WTC11 (cell line): ENCODE data around the gene TMEM86B. TPM values are rescaled to one million over a fixed set of nuclear protein-coding genes. Genes with fewer than 3 reads are reported as not detected.

Experiments
- ATAC-seq: fragments of 200-7000 bp; cut with Tn5 transposase; 2 replicates; pipeline ENCODE4 v1.10.0; 2021; ENCODE audit warnings: mild to moderate bottlenecking, moderate library complexity
- CTCF ChIA-PET: fragments of 300-600 bp; sonication (Branson Sonifier 250); formaldehyde crosslinking; loops from one replicate; lab custom pipeline; 2021; ENCODE audit warnings: antibody characterized with exemption; lab: Charles Lee
- POLR2A ChIA-PET: fragments of 350-600 bp; sonication (Branson Sonifier 250); formaldehyde crosslinking; loops from one replicate; lab custom pipeline; 2021; ENCODE audit warnings: antibody characterized with exemption; lab: Charles Lee
- DNase-seq: peaks from one replicate; pipeline ENCODE4 v3.0.0; 2021; ENCODE audit warnings: low spot score
- H3K27ac Mint-ChIP-seq: 2 replicates; pipeline ENCODE4 v1.8.0; 2021; ENCODE audit warnings: mixed read lengths
- H3K27me3 Mint-ChIP-seq: 2 replicates; pipeline ENCODE4 v1.8.0; 2021; ENCODE audit warnings: low read depth, mild to moderate bottlenecking, moderate library complexity, mixed read lengths
- H3K36me3 Mint-ChIP-seq: 2 replicates; pipeline ENCODE4 v1.8.0; 2021; ENCODE audit warnings: mixed read lengths
- H3K4me1 Mint-ChIP-seq: 2 replicates; pipeline ENCODE4 v1.8.0; 2022; ENCODE audit warnings: mixed read lengths
- H3K4me3 Mint-ChIP-seq: 2 replicates; pipeline ENCODE4 v1.8.0; 2021; ENCODE audit warnings: mild to moderate bottlenecking, moderate library complexity, mixed read lengths
- H3K9me3 Mint-ChIP-seq: 2 replicates; pipeline ENCODE4 v1.8.0; 2021; ENCODE audit warnings: mixed read lengths
- ARID4B ChIP-seq: sonication (generic); formaldehyde crosslinking; IDR thresholded peaks from 2 replicates; pipeline ENCODE4 v1.8.0; 2023; ENCODE audit warnings: missing genetic modification reagents, mild to moderate bottlenecking, borderline replicate concordance
- ATF1 ChIP-seq: sonication (generic); formaldehyde crosslinking; IDR thresholded peaks from 2 replicates; pipeline ENCODE4 v1.8.1; 2023; ENCODE audit warnings: mild to moderate bottlenecking, moderate library complexity, missing genetic modification reagents
- CREB1 ChIP-seq: sonication (generic); formaldehyde crosslinking; IDR thresholded peaks from 2 replicates; pipeline ENCODE4 v1.8.0; 2023; ENCODE audit warnings: mild to moderate bottlenecking, missing genetic modification reagents
- CREM ChIP-seq: sonication (generic); formaldehyde crosslinking; IDR thresholded peaks from 2 replicates; pipeline ENCODE4 v1.8.1; 2022; ENCODE audit warnings: mild to moderate bottlenecking, missing genetic modification reagents, moderate library complexity
- E2F5 ChIP-seq: sonication (generic); formaldehyde crosslinking; IDR thresholded peaks from 2 replicates; pipeline ENCODE4 v1.8.1; 2022; ENCODE audit warnings: mild to moderate bottlenecking, moderate library complexity, missing genetic modification reagents
- ETV6 ChIP-seq: sonication (generic); formaldehyde crosslinking; IDR thresholded peaks from 2 replicates; pipeline ENCODE4 v1.8.1; 2022; ENCODE audit warnings: mild to moderate bottlenecking, missing genetic modification reagents
- FOXJ3 ChIP-seq: sonication (generic); formaldehyde crosslinking; IDR thresholded peaks from 2 replicates; pipeline ENCODE4 v1.9.0; 2021; ENCODE audit warnings: missing genetic modification reagents, mild to moderate bottlenecking, borderline replicate concordance
- FOXP1 ChIP-seq: sonication (generic); formaldehyde crosslinking; IDR thresholded peaks from 2 replicates; pipeline ENCODE4 v1.8.0; 2022; ENCODE audit warnings: missing genetic modification reagents, mild to moderate bottlenecking, moderate library complexity, borderline replicate concordance
- GTF2I ChIP-seq: fragments of 250-450 bp; sonication (Bioruptor Pico); conservative IDR thresholded peaks from 2 replicates; pipeline ENCODE4 v1.4.0; 2021; ENCODE audit warnings: mild to moderate bottlenecking
- JUN ChIP-seq: sonication (generic); formaldehyde crosslinking; IDR thresholded peaks from 2 replicates; pipeline ENCODE4 v1.8.0; 2023; ENCODE audit warnings: mild to moderate bottlenecking, missing genetic modification reagents
- MXD4 ChIP-seq: fragments of 250-450 bp; sonication (Bioruptor Pico); IDR thresholded peaks from 2 replicates; pipeline ENCODE4 v1.8.0; 2021; ENCODE audit warnings: mild to moderate bottlenecking, moderate library complexity, borderline replicate concordance
- MYBL2 ChIP-seq: sonication (generic); formaldehyde crosslinking; IDR thresholded peaks from 2 replicates; pipeline ENCODE4 v1.8.1; 2023; ENCODE audit warnings: mild to moderate bottlenecking, moderate library complexity, missing genetic modification reagents
- NR2C2 ChIP-seq: sonication (generic); formaldehyde crosslinking; IDR thresholded peaks from 2 replicates; pipeline ENCODE4 v1.8.0; 2022; ENCODE audit warnings: mild to moderate bottlenecking, missing genetic modification reagents
- RELA ChIP-seq: sonication (generic); formaldehyde crosslinking; IDR thresholded peaks from 2 replicates; pipeline ENCODE4 v1.8.1; 2022; ENCODE audit warnings: missing genetic modification reagents, mild to moderate bottlenecking, borderline replicate concordance
- TEAD1 ChIP-seq: sonication (generic); formaldehyde crosslinking; IDR thresholded peaks from 2 replicates; pipeline ENCODE4 v1.8.0; 2022; ENCODE audit warnings: mild to moderate bottlenecking, missing genetic modification reagents
- ZNF121 ChIP-seq: sonication (generic); formaldehyde crosslinking; IDR thresholded peaks from 2 replicates; pipeline ENCODE4 v1.8.0; 2023; ENCODE audit warnings: missing genetic modification reagents
- ZNF219 ChIP-seq: sonication (generic); formaldehyde crosslinking; IDR thresholded peaks from 2 replicates; pipeline ENCODE4 v1.8.0; 2023; ENCODE audit warnings: missing genetic modification reagents, mild to moderate bottlenecking, borderline replicate concordance
- ZNF232 ChIP-seq: sonication (generic); formaldehyde crosslinking; IDR thresholded peaks from 2 replicates; pipeline ENCODE4 v1.8.0; 2022; ENCODE audit warnings: mild to moderate bottlenecking, missing genetic modification reagents
- ZNF416 ChIP-seq: fragments of 250-450 bp; sonication (Bioruptor Pico); IDR thresholded peaks from 2 replicates; pipeline ENCODE4 v1.9.0; 2021; ENCODE audit warnings: mild to moderate bottlenecking, inconsistent platforms
- total RNA-seq: library from RNA; stranded (reverse); gene quantifications from 3 replicates; pipeline ENCODE4 v1.2.3, GENCODE V29; 2021
- TF ChIP-seq, protein P1 (sequence below): sonication (generic); formaldehyde crosslinking; conservative IDR thresholded peaks from 2 replicates; pipeline ENCODE4 v1.8.1; 2023; ENCODE audit warnings: mild to moderate bottlenecking, low read depth, missing genetic modification reagents, moderate library complexity
- TF ChIP-seq, protein P2 (sequence below): sonication (generic); formaldehyde crosslinking; IDR thresholded peaks from 2 replicates; pipeline ENCODE4 v1.8.0; 2022; ENCODE audit warnings: mild to moderate bottlenecking, missing genetic modification reagents

TMEM86B gene
- total RNA-seq, 1 experiment from 2014 or later = 4.2 TPM

GRCh38 chr19:55238030-55238429, 9.5 kb upstream of the TMEM86B start:
- Mint-ChIP-seq H3K27me3 (no peaks in the 10 kb centered on the region), H3K27ac (no peak overlapping the region), H3K4me1 (no peaks in the 10 kb centered on the region)
- POLR2A ChIA-PET = no interaction called here
- DNase-seq = no peak
- TF ChIP-seq CREB1 (CRISPR knock-in tag) = no peak
- no peak for TF ChIP-seq ZNF121 (CRISPR knock-in tag)
- TF ChIP-seq, all 79 proteins: peak for 0
- CTCF ChIA-PET = no interaction called here
- peaks cover 46% of the 10 kb centered on the region for H3K36me3 Mint-ChIP-seq
- H3K4me3 Mint-ChIP-seq = no peak overlapping the region
- ATAC-seq = no peak
- H3K9me3 Mint-ChIP-seq = no peaks in the 10 kb centered on the region

DNA sequence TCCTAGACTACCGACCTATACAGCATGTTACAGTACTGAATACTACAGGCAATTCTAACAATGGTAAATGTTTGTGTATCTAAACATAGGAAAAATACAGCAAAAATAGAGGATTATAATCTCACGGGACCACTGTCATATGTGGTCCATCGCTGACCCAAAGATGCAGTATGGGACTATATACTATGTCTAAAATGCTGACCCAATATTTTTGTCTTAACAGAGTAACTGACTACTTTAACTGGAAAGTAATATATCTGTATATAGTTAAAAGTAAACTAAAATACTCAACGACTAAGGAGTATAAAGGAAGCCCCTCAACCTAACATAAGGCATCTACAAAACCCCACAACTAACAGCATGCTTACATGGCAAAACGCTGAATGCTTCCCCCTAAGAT, 4.4 kb upstream of the TMEM86B start:
- ChIA-PET POLR2A (no interaction called here), CTCF (no interaction called here)
- Mint-ChIP-seq H3K9me3 (no peaks in the 10 kb centered on the region), H3K36me3 (peaks cover 33% of the 10 kb centered on the region), H3K4me1 (no peaks in the 10 kb centered on the region), H3K4me3 (no peak overlapping the region), H3K27ac (no peak overlapping the region), H3K27me3 (no peaks in the 10 kb centered on the region)
- DNase-seq (no peak), ATAC-seq (no peak)
- no peak for TF ChIP-seq NR2C2 (CRISPR knock-in tag)
- no peak for TF ChIP-seq ARID4B
- no peak for TF ChIP-seq FOXJ3 (CRISPR knock-in tag)
- no peak for TF ChIP-seq FOXP1 (CRISPR knock-in tag)
- no peak for TF ChIP-seq CREM (CRISPR knock-in tag)
- TF ChIP-seq, protein P1, sequence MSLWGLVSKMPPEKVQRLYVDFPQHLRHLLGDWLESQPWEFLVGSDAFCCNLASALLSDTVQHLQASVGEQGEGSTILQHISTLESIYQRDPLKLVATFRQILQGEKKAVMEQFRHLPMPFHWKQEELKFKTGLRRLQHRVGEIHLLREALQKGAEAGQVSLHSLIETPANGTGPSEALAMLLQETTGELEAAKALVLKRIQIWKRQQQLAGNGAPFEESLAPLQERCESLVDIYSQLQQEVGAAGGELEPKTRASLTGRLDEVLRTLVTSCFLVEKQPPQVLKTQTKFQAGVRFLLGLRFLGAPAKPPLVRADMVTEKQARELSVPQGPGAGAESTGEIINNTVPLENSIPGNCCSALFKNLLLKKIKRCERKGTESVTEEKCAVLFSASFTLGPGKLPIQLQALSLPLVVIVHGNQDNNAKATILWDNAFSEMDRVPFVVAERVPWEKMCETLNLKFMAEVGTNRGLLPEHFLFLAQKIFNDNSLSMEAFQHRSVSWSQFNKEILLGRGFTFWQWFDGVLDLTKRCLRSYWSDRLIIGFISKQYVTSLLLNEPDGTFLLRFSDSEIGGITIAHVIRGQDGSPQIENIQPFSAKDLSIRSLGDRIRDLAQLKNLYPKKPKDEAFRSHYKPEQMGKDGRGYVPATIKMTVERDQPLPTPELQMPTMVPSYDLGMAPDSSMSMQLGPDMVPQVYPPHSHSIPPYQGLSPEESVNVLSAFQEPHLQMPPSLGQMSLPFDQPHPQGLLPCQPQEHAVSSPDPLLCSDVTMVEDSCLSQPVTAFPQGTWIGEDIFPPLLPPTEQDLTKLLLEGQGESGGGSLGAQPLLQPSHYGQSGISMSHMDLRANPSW (CRISPR knock-in tag) = no peak
- TF ChIP-seq ZNF232 (CRISPR knock-in tag) = no peak
- TF ChIP-seq ETV6 (CRISPR knock-in tag) = no peak
- no peak for TF ChIP-seq ZNF416 (CRISPR knock-in tag)
- no peak for TF ChIP-seq E2F5 (CRISPR knock-in tag)
- TF ChIP-seq TEAD1 (CRISPR knock-in tag) = no peak
- TF ChIP-seq ATF1 (CRISPR knock-in tag) = no peak
- TF ChIP-seq JUN (CRISPR knock-in tag) = no peak
- no peak for TF ChIP-seq MXD4 (CRISPR knock-in tag)
- no peak for TF ChIP-seq GTF2I
- TF ChIP-seq, protein P2, sequence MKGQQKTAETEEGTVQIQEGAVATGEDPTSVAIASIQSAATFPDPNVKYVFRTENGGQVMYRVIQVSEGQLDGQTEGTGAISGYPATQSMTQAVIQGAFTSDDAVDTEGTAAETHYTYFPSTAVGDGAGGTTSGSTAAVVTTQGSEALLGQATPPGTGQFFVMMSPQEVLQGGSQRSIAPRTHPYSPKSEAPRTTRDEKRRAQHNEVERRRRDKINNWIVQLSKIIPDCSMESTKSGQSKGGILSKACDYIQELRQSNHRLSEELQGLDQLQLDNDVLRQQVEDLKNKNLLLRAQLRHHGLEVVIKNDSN (CRISPR knock-in tag) = no peak
- TF ChIP-seq ZNF219 = no peak
- no peak for TF ChIP-seq RELA (CRISPR knock-in tag)
- TF ChIP-seq MYBL2 (CRISPR knock-in tag) = no peak
